HFFc6 (cell line): Measurements from ENCODE around the gene NTN1. TPM values are rescaled to one million over a fixed set of nuclear protein-coding genes. Genes with fewer than 3 reads are reported as not detected.

Experiments used
- DNase-seq: peaks from one replicate; pipeline ENCODE4 v3.0.0-alpha.2; 2018
- H3K27ac Mint-ChIP-seq: 2 replicates; pipeline ENCODE4 v1.8.0; 2020; ENCODE audit warnings: mild to moderate bottlenecking, mixed read lengths
- H3K27me3 Mint-ChIP-seq: 2 replicates; pipeline ENCODE4 v1.8.0; 2021; ENCODE audit warnings: mild to moderate bottlenecking, moderate library complexity, mixed read lengths; ENCODE audit not compliant: insufficient read depth
- H3K36me3 Mint-ChIP-seq: 2 replicates; pipeline ENCODE4 v1.8.0; 2021; ENCODE audit warnings: low read depth, mixed read lengths
- H3K4me1 Mint-ChIP-seq: 2 replicates; pipeline ENCODE4 v1.8.0; 2020; ENCODE audit warnings: low read depth, mixed read lengths
- H3K4me3 Mint-ChIP-seq: 2 replicates; pipeline ENCODE4 v1.8.0; 2020; ENCODE audit warnings: mild to moderate bottlenecking, moderate library complexity, mixed read lengths
- H3K9me3 Mint-ChIP-seq: 2 replicates; pipeline ENCODE4 v1.8.0; 2020; ENCODE audit warnings: mild to moderate bottlenecking, mixed read lengths
- total RNA-seq, 6 experiments: library from RNA; stranded (reverse); fragmentation: NEBNext Ultra II Directional; extraction: Animal tissue kit (Norgen Biotek cat#: 25700); gene quantifications; 2 replicates in 1 of 6; 3 replicates in 5 of 6; pipeline ENCODE4 v1.2.3, GENCODE V29; 2021
- TF ChIP-seq, protein P1 (sequence below): fragments of 200-600 bp; sonication (generic); IDR thresholded peaks from 2 replicates; pipeline ENCODE4 v1.5.0; 2021; ENCODE audit warnings: antibody characterized with exemption, mild to moderate bottlenecking

Gene NTN1
- total RNA-seq, 6 experiments from 2014 or later = not detected

- TF ChIP-seq, protein P1, sequence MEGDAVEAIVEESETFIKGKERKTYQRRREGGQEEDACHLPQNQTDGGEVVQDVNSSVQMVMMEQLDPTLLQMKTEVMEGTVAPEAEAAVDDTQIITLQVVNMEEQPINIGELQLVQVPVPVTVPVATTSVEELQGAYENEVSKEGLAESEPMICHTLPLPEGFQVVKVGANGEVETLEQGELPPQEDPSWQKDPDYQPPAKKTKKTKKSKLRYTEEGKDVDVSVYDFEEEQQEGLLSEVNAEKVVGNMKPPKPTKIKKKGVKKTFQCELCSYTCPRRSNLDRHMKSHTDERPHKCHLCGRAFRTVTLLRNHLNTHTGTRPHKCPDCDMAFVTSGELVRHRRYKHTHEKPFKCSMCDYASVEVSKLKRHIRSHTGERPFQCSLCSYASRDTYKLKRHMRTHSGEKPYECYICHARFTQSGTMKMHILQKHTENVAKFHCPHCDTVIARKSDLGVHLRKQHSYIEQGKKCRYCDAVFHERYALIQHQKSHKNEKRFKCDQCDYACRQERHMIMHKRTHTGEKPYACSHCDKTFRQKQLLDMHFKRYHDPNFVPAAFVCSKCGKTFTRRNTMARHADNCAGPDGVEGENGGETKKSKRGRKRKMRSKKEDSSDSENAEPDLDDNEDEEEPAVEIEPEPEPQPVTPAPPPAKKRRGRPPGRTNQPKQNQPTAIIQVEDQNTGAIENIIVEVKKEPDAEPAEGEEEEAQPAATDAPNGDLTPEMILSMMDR = no peak
- no peak overlapping the region for H3K27ac Mint-ChIP-seq
- DNase-seq = no peak
Observed at GRCh38 chr17:9123594-9124553, 102.6 kb downstream of the NTN1 start.

DNA sequence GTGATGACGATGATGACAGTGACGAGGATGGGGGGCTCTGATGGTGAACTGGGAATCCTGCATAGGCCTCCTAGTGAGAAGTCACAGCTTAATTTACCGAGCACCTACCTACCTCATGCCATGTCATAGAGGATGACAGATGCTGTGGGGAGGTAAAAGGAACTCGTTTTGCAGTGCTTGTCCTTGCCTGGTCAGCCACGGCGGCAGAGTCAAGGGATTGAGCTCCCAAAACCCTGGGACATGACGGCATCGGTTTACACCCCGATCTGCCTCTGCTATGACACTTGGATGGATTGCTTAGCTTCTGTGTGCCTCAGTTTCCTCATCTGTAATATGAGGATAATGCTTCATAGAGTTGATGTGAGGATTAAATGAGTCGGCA lies 103.2 kb downstream of the NTN1 start:
- Mint-ChIP-seq H3K4me3 (no peak overlapping the region), H3K27ac (no peak overlapping the region), H3K36me3 (peaks cover 4% of the 10 kb centered on the region; the same call in 1 of the 2 replicates), H3K9me3 (peaks cover 53% of the 10 kb centered on the region), H3K27me3 (peaks cover 4% of the 10 kb centered on the region), H3K4me1 (no peaks in the 10 kb centered on the region)
- no peak for DNase-seq
- TF ChIP-seq, protein P1 = no peak

More at GRCh38 chr17:9123594-9124553, 102.6 kb downstream of the NTN1 start:
- peaks cover 4% of the 10 kb centered on the region; the same call in 1 of the 2 replicates for H3K36me3 Mint-ChIP-seq
- H3K27me3 Mint-ChIP-seq = peaks cover 4% of the 10 kb centered on the region
- H3K9me3 Mint-ChIP-seq = peaks cover 49% of the 10 kb centered on the region
- no peaks in the 10 kb centered on the region for H3K4me1 Mint-ChIP-seq
- no peak overlapping the region; the same call in 1 of the 2 replicates for H3K4me3 Mint-ChIP-seq

DNA sequence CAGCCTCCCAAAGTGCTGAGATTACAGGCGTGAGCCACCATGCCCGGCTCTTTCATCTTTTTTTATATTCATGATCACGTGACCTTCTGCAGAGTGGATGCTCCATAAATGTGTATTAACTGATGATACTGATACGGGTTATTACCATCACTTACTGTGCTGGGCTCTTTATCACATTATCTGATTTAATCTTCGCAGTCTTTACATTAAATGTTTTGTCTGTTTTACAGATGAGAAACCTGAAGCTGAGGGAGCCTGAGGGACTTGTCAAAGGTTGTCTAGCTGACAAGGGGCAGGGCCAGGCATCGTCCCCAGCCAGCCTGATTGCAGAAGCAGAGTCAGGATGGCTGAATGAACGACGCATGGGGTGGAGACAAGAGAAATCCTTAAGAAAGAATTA lies 104.4 kb downstream of the NTN1 start:
- Mint-ChIP-seq H3K27me3 (peaks cover 4% of the 10 kb centered on the region), H3K4me3 (no peak overlapping the region), H3K36me3 (peaks cover 4% of the 10 kb centered on the region; the same call in 1 of the 2 replicates), H3K27ac (no peak overlapping the region), H3K9me3 (peaks cover 51% of the 10 kb centered on the region), H3K4me1 (no peaks in the 10 kb centered on the region)
- TF ChIP-seq, protein P1 = no peak
- no peak for DNase-seq

- H3K27me3 Mint-ChIP-seq = peaks cover 8% of the 10 kb centered on the region
- no peak for DNase-seq
Observed at GRCh38 chr17:9127340-9127739, 106.0 kb downstream of the NTN1 start.

GRCh38 chr17:9131371-9131770 lies 110.1 kb downstream of the NTN1 start:
- peaks cover 9% of the 10 kb centered on the region; the same call in 1 of the 2 replicates for H3K36me3 Mint-ChIP-seq
- no peak overlapping the region for H3K4me3 Mint-ChIP-seq
- TF ChIP-seq, protein P1 = no peak
- DNase-seq = no peak
- no peak overlapping the region for H3K27ac Mint-ChIP-seq
- H3K4me1 Mint-ChIP-seq = no peaks in the 10 kb centered on the region
- peaks cover 4% of the 10 kb centered on the region; the same call in 1 of the 2 replicates for H3K27me3 Mint-ChIP-seq
- H3K9me3 Mint-ChIP-seq = peaks cover 67% of the 10 kb centered on the region

More at GRCh38 chr17:9127340-9127739, 106.0 kb downstream of the NTN1 start:
- Mint-ChIP-seq H3K4me3 (no peak overlapping the region), H3K4me1 (no peaks in the 10 kb centered on the region), H3K9me3 (peaks cover 49% of the 10 kb centered on the region), H3K36me3 (peaks cover 9% of the 10 kb centered on the region; the same call in 1 of the 2 replicates), H3K27ac (no peak overlapping the region)
- TF ChIP-seq, protein P1 = no peak
